Sigmoid colon (tissue), 4 donors: ENCODE results near the gene PER2.

Experiments used
- EP300 ChIP-seq, 4 donors: sonication (generic); formaldehyde crosslinking; IDR thresholded peaks; one replicate each; pipeline ENCODE4 v1.6.1; 2017; ENCODE audit warnings: antibody characterized with exemption in 4 of 4
- TF ChIP-seq, protein P1 (sequence below), 4 experiments: fragments of 450-650 bp in 3 of 4; fragments of 200-600 bp in 1 of 4; IDR thresholded peaks; one replicate each; pipeline ENCODE4 v1.5.1; 2016 to 2019; ENCODE audit warnings: antibody characterized with exemption in 4 of 4, mild to moderate bottlenecking in 3 of 4, moderate library complexity in 2 of 4

DNA sequence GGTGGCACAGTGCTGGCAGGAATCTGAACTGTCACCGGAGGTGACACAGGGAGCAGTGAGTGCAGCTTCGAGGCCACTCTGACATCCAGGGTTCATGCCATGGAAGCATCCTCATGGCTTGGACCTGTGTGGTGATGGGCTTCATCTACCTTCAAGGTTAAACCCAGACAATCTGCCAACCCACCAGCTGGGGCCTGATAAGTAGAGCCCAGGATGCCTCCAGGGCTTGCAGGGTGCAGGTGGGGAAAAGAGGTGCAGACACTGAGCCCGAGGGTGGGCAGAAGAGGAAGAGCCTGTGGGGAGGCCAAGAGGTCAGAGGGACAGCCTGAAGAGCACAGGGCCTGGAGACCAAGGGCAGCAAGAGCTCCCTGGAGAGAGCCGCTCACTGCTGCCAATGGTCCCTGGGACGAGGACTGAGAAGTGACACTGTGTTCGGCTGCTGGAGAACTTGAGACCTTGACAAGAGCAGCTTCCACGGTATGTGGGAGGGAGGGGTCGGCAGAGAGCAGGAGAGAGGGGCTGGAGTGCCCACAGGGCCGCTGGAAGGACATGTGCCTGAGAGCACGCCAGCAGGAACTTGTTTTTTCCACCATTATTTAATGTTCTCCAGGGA is 40.5 kb downstream of the PER2 start:
- no peak for TF ChIP-seq EP300 (IDR thresholded peaks at IDR 0.05)
- TF ChIP-seq, protein P1, sequence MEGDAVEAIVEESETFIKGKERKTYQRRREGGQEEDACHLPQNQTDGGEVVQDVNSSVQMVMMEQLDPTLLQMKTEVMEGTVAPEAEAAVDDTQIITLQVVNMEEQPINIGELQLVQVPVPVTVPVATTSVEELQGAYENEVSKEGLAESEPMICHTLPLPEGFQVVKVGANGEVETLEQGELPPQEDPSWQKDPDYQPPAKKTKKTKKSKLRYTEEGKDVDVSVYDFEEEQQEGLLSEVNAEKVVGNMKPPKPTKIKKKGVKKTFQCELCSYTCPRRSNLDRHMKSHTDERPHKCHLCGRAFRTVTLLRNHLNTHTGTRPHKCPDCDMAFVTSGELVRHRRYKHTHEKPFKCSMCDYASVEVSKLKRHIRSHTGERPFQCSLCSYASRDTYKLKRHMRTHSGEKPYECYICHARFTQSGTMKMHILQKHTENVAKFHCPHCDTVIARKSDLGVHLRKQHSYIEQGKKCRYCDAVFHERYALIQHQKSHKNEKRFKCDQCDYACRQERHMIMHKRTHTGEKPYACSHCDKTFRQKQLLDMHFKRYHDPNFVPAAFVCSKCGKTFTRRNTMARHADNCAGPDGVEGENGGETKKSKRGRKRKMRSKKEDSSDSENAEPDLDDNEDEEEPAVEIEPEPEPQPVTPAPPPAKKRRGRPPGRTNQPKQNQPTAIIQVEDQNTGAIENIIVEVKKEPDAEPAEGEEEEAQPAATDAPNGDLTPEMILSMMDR (IDR thresholded peaks at IDR 0.05), result no peak
